Measurements from ENCODE around the gene TBC1D22A. TPM values are rescaled to one million over a fixed set of nuclear protein-coding genes. Genes with fewer than 3 reads are reported as not detected.

Gene TBC1D22A
- total and polyA plus RNA-seq, 9 of the 15 experiments (the other 6 are each of a cell fraction or from before 2014, with no cell fraction given): 0.20 to 11.5 (median 5.2) TPM

GRCh38 chr22:46966846-46967245 is 204.4 kb downstream of the TBC1D22A start:
- Histone ChIP-seq H3K79me2 (ENCODE audit: control insufficient read depth, insufficient read depth, low read length) (no peaks in the 10 kb centered on the region), H3K4me3 (no peak overlapping the region), H3K9ac (ENCODE audit: insufficient read depth in 1 of 2, low read depth in 2 of 2, low read length in 2 of 2) (no peak overlapping the region), H3K9me3 (replicated peaks; ENCODE audit: control insufficient read depth, insufficient read depth, low read depth, low read length) (no peaks in the 10 kb centered on the region), H4K20me1 (replicated peaks; ENCODE audit: control insufficient read depth, insufficient read depth, low read length) (0 out of 2 replicates have a peak, but pooled peaks cover 6% of the 10 kb centered on the region), H3K4me2 (ENCODE audit: insufficient read depth, low read length) (no peak overlapping the region), H3K36me3 (ENCODE audit: control insufficient read depth, insufficient read depth, low read length) (no peaks in the 10 kb centered on the region), H3K27ac (ENCODE audit: extremely low read depth, low read depth, low read length) (no peak overlapping the region), H2AFZ (ENCODE audit: low read depth, low read length) (no peak overlapping the region), H3K4me1 (replicated peaks in 1 of 2; ENCODE audit: control insufficient read depth in 2 of 2, insufficient read depth in 2 of 2, low read length in 2 of 2) (peaks cover 2 to 13% of the 10 kb centered on the region in 2 experiments; a peak in 4 of 5 replicates), H3K9me1 (ENCODE audit: control insufficient read depth, insufficient read depth, low read length) (no peaks in the 10 kb centered on the region), H3K27me3 (ENCODE audit: control insufficient read depth in 2 of 2, insufficient read depth in 2 of 2, low read length in 2 of 2) (no peaks in the 10 kb centered on the region)
- no peak for ATAC-seq
- ChIA-PET CTCF (ENCODE audit: low intra/inter-chr PET ratio) (no interaction called here), POLR2A (no interaction called here)
- intact Hi-C loops (cut with micrococcal nuclease) (no loop called here), in situ Hi-C loops (cut with MboI) (no loop called here)
- no peak for TF ChIP-seq PHTF2 (CRISPR knock-in tag; IDR thresholded peaks at IDR 0.05)
- no peak for TF ChIP-seq NUFIP1 (IDR thresholded peaks at IDR 0.05; ENCODE audit: partially characterized antibody)
- TF ChIP-seq ETS2 (tag; IDR thresholded peaks at IDR 0.05; ENCODE audit: borderline replicate concordance, poor library complexity, severe bottlenecking): no peak
- no peak for TF ChIP-seq ZNF12 (CRISPR knock-in tag; IDR thresholded peaks at IDR 0.05)
- no peak for TF ChIP-seq USF2 (CRISPR knock-in tag; IDR thresholded peaks at IDR 0.05)
- no peak for TF ChIP-seq TOE1 (IDR thresholded peaks at IDR 0.05; ENCODE audit: borderline replicate concordance)
- no peak for TF ChIP-seq TOE1 (CRISPR knock-in tag; IDR thresholded peaks at IDR 0.05; ENCODE audit: borderline replicate concordance, low read depth)
- no peak for TF ChIP-seq ZNF436 (CRISPR knock-in tag; IDR thresholded peaks at IDR 0.05)
- no peak for TF ChIP-seq MYC (IDR thresholded peaks at IDR 0.05; ENCODE audit: low read depth, low read length)
- no peak for TF ChIP-seq MYC (CRISPR knock-in tag; IDR thresholded peaks at IDR 0.05; ENCODE audit: borderline replicate concordance, low read depth)
- TF ChIP-seq SMAD4 (CRISPR knock-in tag; conservative IDR thresholded peaks at IDR 0.05): no peak
- no peak for TF ChIP-seq ZNF274 (IDR thresholded peaks at IDR 0.05; ENCODE audit: borderline replicate concordance, low read depth, low read length)
- WGBS (ENCODE audit: insufficient coverage, low coverage, missing lambda C conversion rate): 65% methylated on average over 9 of the region's 16 CpGs
- no peak for FAIRE-seq
- BruUV-seq (replicated peaks): no TSS peak
- no peak for DNase-seq (ENCODE audit: extremely low read depth in 1 of 4, low spot score in 3 of 4)

All from K562 (cell line).